Measurements from ENCODE around the gene WDR47.

GRCh38 chr1:109040627-109040988 lies 1.3 kb downstream of the WDR47 start:
- TF ChIP-seq CTCF (IDR thresholded peaks at IDR 0.05; ENCODE audit: low read depth, low read length, poor library complexity, severe bottlenecking): no peak
- no peak for TF ChIP-seq EZH2phosphoT487 (IDR thresholded peaks at IDR 0.05; ENCODE audit: borderline replicate concordance, low read length)

Measured in DOHH2 (cell line).